GM12878 (cell line): Measurements from ENCODE around the gene ZBTB22. TPM values are rescaled to one million over a fixed set of nuclear protein-coding genes. Genes with fewer than 3 reads are reported as not detected.

Source experiments
- ATAC-seq: fragments of 200-7000 bp; cut with Tn5 transposase; 3 replicates; pipeline ENCODE4 v1.9.1; 2020; ENCODE audit warnings: mild to moderate bottlenecking, moderate library complexity
- Bru-seq: library from RNA; stranded (reverse); fragments of 400-500 nt; gene quantifications from one replicate; lab custom pipeline; 2021; lab: Mats Ljungman, UMichigan
- BruChase-seq, 2 experiments: library from RNA; stranded (reverse); fragments of 400-500 nt; gene quantifications; one replicate each; lab custom pipeline; 2021; lab: Mats Ljungman, UMichigan
- BruUV-seq: library from RNA; stranded (reverse); fragments of 400-500 nt; replicated peaks from 2 replicates; lab custom pipeline; 2021; lab: Mats Ljungman, UMichigan
- CTCF ChIA-PET: fragments of 300-600 bp; sonication (Branson Sonifier 250); formaldehyde crosslinking; extraction: SDS; loops from one replicate; lab custom pipeline; 2021; ENCODE audit warnings: inconsistent platforms; lab: Yijun Ruan, JAX
- POLR2A ChIA-PET: fragments of 350-600 bp; formaldehyde crosslinking; extraction: SDS; loops from one replicate; lab custom pipeline; 2021; ENCODE audit warnings: inconsistent platforms; lab: Charles Lee
- RAD21 ChIA-PET: fragments of 300-600 bp; sonication (Branson Sonifier 250); formaldehyde crosslinking; loops from one replicate; lab custom pipeline; 2023; ENCODE audit warnings: antibody characterized with exemption; ENCODE audit not compliant: unreplicated experiment; lab: Charles Lee
- SMC1A ChIA-PET: fragments of 300-600 bp; sonication (Branson Sonifier 250); formaldehyde crosslinking; loops from one replicate; lab custom pipeline; 2023; ENCODE audit not compliant: unreplicated experiment, uncharacterized antibody; lab: Charles Lee
- DNase-seq: peaks from one replicate; pipeline ENCODE4 v3.0.0-alpha.2; 2011; ENCODE audit warnings: low read depth, low spot score
- FAIRE-seq: peaks from 3 replicates; lab custom pipeline; 2011; peaks lifted over from hg19 to GRCh38; lab: Jason Lieb, UNC
- H2AFZ ChIP-seq: 2 replicates; pipeline ENCODE4 v1.6.0; 2011; ENCODE audit warnings: low read depth, low read length, control low read depth; ENCODE audit not compliant: control insufficient read depth
- H3K27ac ChIP-seq: 2 replicates; pipeline ENCODE4 v1.5.1; 2011; ENCODE audit warnings: control low read depth; ENCODE audit not compliant: control insufficient read depth, insufficient read depth
- H3K27me3 ChIP-seq, 2 experiments: replicated peaks in 1 of 2; 2 replicates each; pipeline versions ENCODE4 v1.6.0 to v1.6.1; 2011; ENCODE audit warnings: low read length in 1 of 2; ENCODE audit not compliant: control insufficient read depth in 2 of 2, insufficient read depth in 2 of 2
- H3K36me3 ChIP-seq, 2 experiments: 2 replicates each; pipeline ENCODE4 v1.5.1; 2011; ENCODE audit warnings: low read length in 1 of 2; ENCODE audit not compliant: control insufficient read depth in 2 of 2, insufficient read depth in 2 of 2
- H3K4me1 ChIP-seq: 2 replicates; pipeline ENCODE4 v1.6.1; 2011; ENCODE audit warnings: mild to moderate bottlenecking, low read length, moderate library complexity, mixed read lengths; ENCODE audit not compliant: control insufficient read depth, insufficient read depth
- H3K4me2 ChIP-seq: 2 replicates; pipeline ENCODE4 v1.6.0; 2011; ENCODE audit warnings: control low read depth; ENCODE audit not compliant: control insufficient read depth, insufficient read depth
- H3K4me3 ChIP-seq: fragments of 200-600 bp; sonication (generic); 2 replicates; pipeline ENCODE4 v1.5.1; 2016
- H3K79me2 ChIP-seq: 2 replicates; pipeline ENCODE4 v1.6.0; 2011; ENCODE audit warnings: low read length; ENCODE audit not compliant: control insufficient read depth, insufficient read depth
- H3K9ac ChIP-seq: 2 replicates; pipeline ENCODE4 v1.8.0; 2011; ENCODE audit warnings: low read length, control low read depth, mixed read lengths; ENCODE audit not compliant: control insufficient read depth, insufficient read depth
- H3K9me3 ChIP-seq: replicated peaks from 3 replicates; pipeline ENCODE4 v1.5.1; 2011; ENCODE audit warnings: mild to moderate bottlenecking, low read length; ENCODE audit not compliant: control insufficient read depth, insufficient read depth
- H4K20me1 ChIP-seq: 2 replicates; pipeline ENCODE4 v1.6.0; 2011; ENCODE audit not compliant: control insufficient read depth, insufficient read depth
- BMI1 ChIP-seq: fragments of 450-650 bp; IDR thresholded peaks from 2 replicates; pipeline ENCODE4 v1.6.1; 2016; ENCODE audit warnings: mild to moderate bottlenecking, moderate library complexity, borderline replicate concordance
- POLR2A ChIP-seq: IDR thresholded peaks from 2 replicates; pipeline ENCODE4 v1.6.1; 2011; ENCODE audit warnings: low read depth, mild to moderate bottlenecking, low read length
- WGBS: methylation state at CpG from one replicate; pipeline ENCODE4 v1.1.6; 2016; ENCODE audit warnings: low lambda C conversion rate; ENCODE audit not compliant: insufficient replicate concordance, insufficient coverage; ENCODE audit errors: missing lambda C conversion rate; 5-methylcytosine and 5-hydroxymethylcytosine counted together
- in situ Hi-C: fragments of 300-500 bp; cut with MboI; formaldehyde crosslinking; loops from 9 replicates; pipeline ENCODE4 v1.14.3; 2018; ENCODE audit warnings: mixed read lengths
- intact Hi-C: fragments of 100-400 bp; cut with micrococcal nuclease; formaldehyde crosslinking; loops from one replicate; pipeline ENCODE4 v1.14.2; 2022; ENCODE audit not compliant: unreplicated experiment
- long read RNA-seq, 2 experiments: library from polyadenylated mRNA; unstranded; transcript quantifications; one replicate each; pipeline ENCODE4 v2.0.0, GENCODE V29; 2019 to 2020
- polyA minus RNA-seq, 3 experiments: library from RNA; depleted of rRNA, polyadenylated mRNA; stranded (reverse); fragments of >200 nt; gene quantifications; 2 replicates each; pipeline ENCODE4 v1.2.3, GENCODE V29; 2011
- polyA plus RNA-seq, 11 experiments: library from polyadenylated mRNA; depleted of rRNA in 4 of 11; unstranded in 6 of 11; stranded (reverse) in 5 of 11; fragments of >200 nt; fragmentation: Nextera tagmentation in 4 of 11; fragmentation: Illumina TruSeq in 1 of 11; extraction: Ambion mirVana in 4 of 11; extraction: Trizol in 1 of 11; gene quantifications; 1 replicate in 1 of 11; 2 replicates in 10 of 11; pipeline versions ENCODE4 v1.2.1 to v1.2.3, GENCODE V29; 2011 to 2016; ENCODE audit warnings: inconsistent platforms in 2 of 11, missing spikeins in 2 of 11, low read depth in 1 of 11
- total RNA-seq, 4 experiments: library from RNA; depleted of rRNA in 3 of 4; stranded (reverse); fragments of >200 nt in 3 of 4; fragmentation: Illumina TruSeq in 1 of 4; extraction: Trizol in 1 of 4; gene quantifications; 2 replicates each; pipeline versions ENCODE4 v1.2.1 to v1.2.3, GENCODE V29; 2013 to 2021
- TF ChIP-seq, protein P1 (sequence below): fragments of 450-650 bp; IDR thresholded peaks from 2 replicates; pipeline ENCODE4 v1.6.1; 2017; ENCODE audit warnings: borderline replicate concordance
- TF ChIP-seq, protein P2 (sequence below): fragments of 450-650 bp; IDR thresholded peaks from 2 replicates; pipeline ENCODE4 v1.6.1; 2017; ENCODE audit warnings: mild to moderate bottlenecking, moderate library complexity
- TF ChIP-seq, protein P3 (sequence below): IDR thresholded peaks from 2 replicates; pipeline ENCODE4 v1.6.1; 2011; ENCODE audit warnings: low read depth, mild to moderate bottlenecking, low read length, moderate library complexity, borderline replicate concordance; ENCODE audit errors: extremely low read depth

Gene ZBTB22, protein sequence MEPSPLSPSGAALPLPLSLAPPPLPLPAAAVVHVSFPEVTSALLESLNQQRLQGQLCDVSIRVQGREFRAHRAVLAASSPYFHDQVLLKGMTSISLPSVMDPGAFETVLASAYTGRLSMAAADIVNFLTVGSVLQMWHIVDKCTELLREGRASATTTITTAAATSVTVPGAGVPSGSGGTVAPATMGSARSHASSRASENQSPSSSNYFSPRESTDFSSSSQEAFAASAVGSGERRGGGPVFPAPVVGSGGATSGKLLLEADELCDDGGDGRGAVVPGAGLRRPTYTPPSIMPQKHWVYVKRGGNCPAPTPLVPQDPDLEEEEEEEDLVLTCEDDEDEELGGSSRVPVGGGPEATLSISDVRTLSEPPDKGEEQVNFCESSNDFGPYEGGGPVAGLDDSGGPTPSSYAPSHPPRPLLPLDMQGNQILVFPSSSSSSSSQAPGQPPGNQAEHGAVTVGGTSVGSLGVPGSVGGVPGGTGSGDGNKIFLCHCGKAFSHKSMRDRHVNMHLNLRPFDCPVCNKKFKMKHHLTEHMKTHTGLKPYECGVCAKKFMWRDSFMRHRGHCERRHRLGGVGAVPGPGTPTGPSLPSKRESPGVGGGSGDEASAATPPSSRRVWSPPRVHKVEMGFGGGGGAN
- 10.5 and 11.6 TPM in 2 replicates for total RNA-seq (2013; cell fraction: nucleolus; rRNA removed)
- total RNA-seq (2014; rRNA removed) (8.9 and 9.3 TPM in 2 replicates), total RNA-seq (2014; rRNA removed; fragmentation: Illumina TruSeq; extraction: Trizol) (5.9 and 6.2 TPM in 2 replicates), total RNA-seq (2021) (9.7 and 12.0 TPM in 2 replicates), polyA plus RNA-seq (2011; rRNA removed) (3.2 and 5.1 TPM in 2 replicates), polyA plus RNA-seq (2014; fragmentation: Illumina TruSeq; extraction: Trizol) (3.8 and 4.4 TPM in 2 replicates), polyA plus RNA-seq (2014; fragmentation: Nextera tagmentation; extraction: Ambion mirVana) (under 1 TPM; 0.11 to 0.62 TPM), polyA plus RNA-seq (2014; rRNA removed) (9.8 and 9.9 TPM in 2 replicates), polyA plus RNA-seq (2016; fragmentation: Nextera tagmentation; extraction: Ambion mirVana) (1 to 10 TPM; 4.1 to 4.5 TPM), polyA minus RNA-seq (2011; rRNA and poly(A)+ RNA removed) (7.5 and 12.0 TPM in 2 replicates), Bru-seq, nascent RNA (percentile 64 among the genes with signal in this experiment), BruChase-seq, experiment 1, labeled RNA remaining after a 6-hour chase (percentile 67 among the genes with signal in this experiment), BruChase-seq, experiment 2, labeled RNA remaining after a 2-hour chase (percentile 72 among the genes with signal in this experiment)
- 3.1 TPM for polyA plus RNA-seq (2011; ENCODE audit: low read depth)
- polyA plus RNA-seq (2011; cell fraction: cytosol; rRNA removed), result 6.4 and 8.8 TPM in 2 replicates
- polyA plus RNA-seq (2011; cell fraction: nucleus; rRNA removed), result 10.1 and 12.3 TPM in 2 replicates
- polyA plus RNA-seq (2012), result 9.9 and 10.8 TPM in 2 replicates
- polyA minus RNA-seq (2011; cell fraction: cytosol; rRNA and poly(A)+ RNA removed), result 3.1 and 3.7 TPM in 2 replicates
- 5.7 and 6.2 TPM in 2 replicates for polyA minus RNA-seq (2011; cell fraction: nucleus; rRNA and poly(A)+ RNA removed)
- long read RNA-seq, experiment 1, partial matches to known transcripts, result 0 of 1 reads
- long read RNA-seq, experiment 1, other reads (novel, unspliced or antisense), result 1 of 1 reads
- long read RNA-seq, experiment 2, result 0 reads

DNA sequence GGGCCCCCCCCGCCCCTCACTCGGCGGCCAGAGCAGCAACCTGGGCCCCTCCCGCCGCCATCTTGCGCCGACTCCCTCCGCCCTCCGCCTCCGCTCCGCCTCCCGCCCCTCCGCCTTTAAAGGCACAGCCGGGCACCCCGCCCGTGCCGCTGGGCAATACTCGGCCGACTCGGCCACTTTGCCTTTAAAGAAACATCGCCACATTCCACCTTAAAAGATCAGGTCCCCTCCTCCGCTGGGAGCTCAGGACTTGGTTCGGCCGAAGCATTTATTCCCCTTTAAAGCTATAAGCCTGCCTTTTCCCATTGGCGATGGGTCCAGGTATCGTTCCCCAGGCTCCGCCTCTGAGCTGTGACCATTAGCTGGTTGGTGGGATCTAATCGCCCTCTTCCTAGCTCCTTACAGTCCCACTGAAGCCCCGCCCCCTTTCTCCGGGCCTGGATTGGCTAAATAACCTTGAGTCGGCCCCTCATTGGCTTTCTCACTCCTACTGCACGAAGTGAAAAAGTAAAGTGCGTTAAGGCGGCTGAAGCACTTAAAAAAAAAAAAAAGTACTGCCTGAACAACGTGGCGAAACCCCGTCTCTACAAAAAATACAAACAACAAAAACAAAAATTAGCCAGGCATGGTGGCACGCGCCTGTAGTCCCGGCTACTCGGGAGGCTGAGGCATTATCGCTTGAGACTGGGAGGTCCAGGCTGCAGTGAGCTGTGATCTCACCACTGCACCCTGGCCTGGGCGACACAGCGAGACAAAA lies at the start of gene ZBTB22:
ZBTB22 (minus strand) TSS at position 76 of the 757 bp plus-strand sequence. CDS start 828 bp downstream, outside the sequence.
- Histone ChIP-seq H3K4me2 (peak within 1 kb of the TSS; percentile 75), H3K9me3 (no peaks in the 10 kb centered on the region), H3K4me3 (peak within 1 kb of the TSS; percentile 63), H2AFZ (peak within 1 kb of the TSS; percentile 73), H3K4me1 (peaks cover 35% of the 10 kb centered on the region), H3K27ac (peak within 1 kb of the TSS; percentile 74), H3K9ac (peak within 1 kb of the TSS; percentile 72; the same call in 1 of the 2 replicates), H3K27me3 (no peaks in the 10 kb centered on the region), H3K79me2 (peaks cover 54% of the 10 kb centered on the region), H3K36me3 (peaks cover 12 to 16% of the 10 kb centered on the region in 2 experiments; a peak in 3 of 4 replicates), H4K20me1 (0 out of 2 replicates have a peak, but pooled peaks cover 3% of the 10 kb centered on the region)
- in situ Hi-C loops, result no loop called here
- ChIA-PET RAD21 (interaction anchor here (0.7 to 2.8 kb wide), 16 partner anchors 8 to 303 kb away, joined by 3 to 22 read pairs (median 4); partner anchors contain the start of genes B3GALT4, ITPR3, PFDN6 and RGL2), SMC1A (interaction anchor here (0.6 to 1.5 kb wide), 8 partner anchors 18 to 377 kb away, joined by 3 to 13 read pairs (median 4); partner anchors contain the start of genes PFDN6 and WDR46), POLR2A (interaction anchor here (0.5 to 2.0 kb wide), 21 partner anchors 9 to 1322 kb away, joined by 3 to 12 read pairs (median 5); partner anchors contain the start of genes B3GALT4, HLA-DPA1, HLA-DPB1 and HSD17B8), CTCF (interaction anchor here (0.6 to 2.7 kb wide), 9 partner anchors 17 to 137 kb away, joined by 3 to 19 read pairs (median 4); partner anchors contain the start of genes B3GALT4, CUTA, RING1 and VPS52)
- FAIRE-seq (peak; percentile 95), ATAC-seq (peak; percentile 69), DNase-seq (peak; percentile 94)
- no TSS peak for BruUV-seq
- under 1% methylated on average over 29 of the region's 44 CpGs for WGBS
- intact Hi-C loops, result loop anchor here (5.0 kb wide), 1 partner anchor 99 kb away; the partner anchor contains the start of gene CUTA
- TF ChIP-seq BMI1 (no peak), POLR2A (peak; percentile 58)
- TF ChIP-seq, protein P1, sequence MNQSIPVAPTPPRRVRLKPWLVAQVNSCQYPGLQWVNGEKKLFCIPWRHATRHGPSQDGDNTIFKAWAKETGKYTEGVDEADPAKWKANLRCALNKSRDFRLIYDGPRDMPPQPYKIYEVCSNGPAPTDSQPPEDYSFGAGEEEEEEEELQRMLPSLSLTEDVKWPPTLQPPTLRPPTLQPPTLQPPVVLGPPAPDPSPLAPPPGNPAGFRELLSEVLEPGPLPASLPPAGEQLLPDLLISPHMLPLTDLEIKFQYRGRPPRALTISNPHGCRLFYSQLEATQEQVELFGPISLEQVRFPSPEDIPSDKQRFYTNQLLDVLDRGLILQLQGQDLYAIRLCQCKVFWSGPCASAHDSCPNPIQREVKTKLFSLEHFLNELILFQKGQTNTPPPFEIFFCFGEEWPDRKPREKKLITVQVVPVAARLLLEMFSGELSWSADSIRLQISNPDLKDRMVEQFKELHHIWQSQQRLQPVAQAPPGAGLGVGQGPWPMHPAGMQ, result no peak
- TF ChIP-seq, protein P2, sequence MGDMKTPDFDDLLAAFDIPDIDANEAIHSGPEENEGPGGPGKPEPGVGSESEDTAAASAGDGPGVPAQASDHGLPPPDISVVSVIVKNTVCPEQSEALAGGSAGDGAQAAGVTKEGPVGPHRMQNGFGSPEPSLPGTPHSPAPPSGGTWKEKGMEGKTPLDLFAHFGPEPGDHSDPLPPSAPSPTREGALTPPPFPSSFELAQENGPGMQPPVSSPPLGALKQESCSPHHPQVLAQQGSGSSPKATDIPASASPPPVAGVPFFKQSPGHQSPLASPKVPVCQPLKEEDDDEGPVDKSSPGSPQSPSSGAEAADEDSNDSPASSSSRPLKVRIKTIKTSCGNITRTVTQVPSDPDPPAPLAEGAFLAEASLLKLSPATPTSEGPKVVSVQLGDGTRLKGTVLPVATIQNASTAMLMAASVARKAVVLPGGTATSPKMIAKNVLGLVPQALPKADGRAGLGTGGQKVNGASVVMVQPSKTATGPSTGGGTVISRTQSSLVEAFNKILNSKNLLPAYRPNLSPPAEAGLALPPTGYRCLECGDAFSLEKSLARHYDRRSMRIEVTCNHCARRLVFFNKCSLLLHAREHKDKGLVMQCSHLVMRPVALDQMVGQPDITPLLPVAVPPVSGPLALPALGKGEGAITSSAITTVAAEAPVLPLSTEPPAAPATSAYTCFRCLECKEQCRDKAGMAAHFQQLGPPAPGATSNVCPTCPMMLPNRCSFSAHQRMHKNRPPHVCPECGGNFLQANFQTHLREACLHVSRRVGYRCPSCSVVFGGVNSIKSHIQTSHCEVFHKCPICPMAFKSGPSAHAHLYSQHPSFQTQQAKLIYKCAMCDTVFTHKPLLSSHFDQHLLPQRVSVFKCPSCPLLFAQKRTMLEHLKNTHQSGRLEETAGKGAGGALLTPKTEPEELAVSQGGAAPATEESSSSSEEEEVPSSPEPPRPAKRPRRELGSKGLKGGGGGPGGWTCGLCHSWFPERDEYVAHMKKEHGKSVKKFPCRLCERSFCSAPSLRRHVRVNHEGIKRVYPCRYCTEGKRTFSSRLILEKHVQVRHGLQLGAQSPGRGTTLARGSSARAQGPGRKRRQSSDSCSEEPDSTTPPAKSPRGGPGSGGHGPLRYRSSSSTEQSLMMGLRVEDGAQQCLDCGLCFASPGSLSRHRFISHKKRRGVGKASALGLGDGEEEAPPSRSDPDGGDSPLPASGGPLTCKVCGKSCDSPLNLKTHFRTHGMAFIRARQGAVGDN, result no peak
- TF ChIP-seq, protein P3, sequence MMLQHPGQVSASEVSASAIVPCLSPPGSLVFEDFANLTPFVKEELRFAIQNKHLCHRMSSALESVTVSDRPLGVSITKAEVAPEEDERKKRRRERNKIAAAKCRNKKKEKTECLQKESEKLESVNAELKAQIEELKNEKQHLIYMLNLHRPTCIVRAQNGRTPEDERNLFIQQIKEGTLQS, result no peak
